ENCODE measurements around the gene DPP4. TPM values are rescaled to one million over a fixed set of nuclear protein-coding genes. Genes with fewer than 3 reads are reported as not detected.

The DPP4 gene
- total RNA-seq, 1 donor from 2014 or later, result 1.7 TPM

GRCh38 chr2:162037028-162037795, 36.8 kb downstream of the DPP4 start:
- TF ChIP-seq CTCF (IDR thresholded peaks at IDR 0.05), result no peak
- Histone ChIP-seq H3K27me3 (no peaks in the 10 kb centered on the region), H3K36me3 (no peaks in the 10 kb centered on the region), H3K27ac (no peak overlapping the region), H3K4me3 (no peak overlapping the region), H3K4me1 (no peaks in the 10 kb centered on the region), H3K9me3 (no peaks in the 10 kb centered on the region)
- intact Hi-C loops (cut with DNase I), result no loop called here
- DNase-seq (ENCODE audit: low spot score in 2 of 2), result no peak

GRCh38 chr2:162035981-162036380, 38.0 kb downstream of the DPP4 start:
- no peak for DNase-seq (ENCODE audit: low spot score in 2 of 2)
- H3K4me3 ChIP-seq, result no peak overlapping the region
- intact Hi-C loops (cut with DNase I), result no loop called here
- H3K9me3 ChIP-seq, result no peaks in the 10 kb centered on the region
- TF ChIP-seq CTCF (IDR thresholded peaks at IDR 0.05), result no peak
- H3K27ac ChIP-seq, result no peak overlapping the region
- H3K36me3 ChIP-seq, result no peaks in the 10 kb centered on the region
- H3K27me3 ChIP-seq, result no peaks in the 10 kb centered on the region
- no peaks in the 10 kb centered on the region for H3K4me1 ChIP-seq

GRCh38 chr2:162030363-162031190, 43.4 kb downstream of the DPP4 start:
- intact Hi-C loops (cut with DNase I), result no loop called here
- H3K27ac ChIP-seq, result no peak overlapping the region
- no peak for DNase-seq (ENCODE audit: low spot score in 2 of 2)
- no peak overlapping the region for H3K4me3 ChIP-seq
- no peaks in the 10 kb centered on the region for H3K9me3 ChIP-seq
- no peak for TF ChIP-seq CTCF (IDR thresholded peaks at IDR 0.05)
- H3K4me1 ChIP-seq, result no peaks in the 10 kb centered on the region
- H3K36me3 ChIP-seq, result no peaks in the 10 kb centered on the region
- H3K27me3 ChIP-seq, result no peaks in the 10 kb centered on the region

GRCh38 chr2:162029287-162029901, 44.6 kb downstream of the DPP4 start:
- no peak overlapping the region for H3K4me3 ChIP-seq
- no peaks in the 10 kb centered on the region for H3K36me3 ChIP-seq
- DNase-seq (ENCODE audit: low spot score in 2 of 2), result no peak
- no peaks in the 10 kb centered on the region for H3K27me3 ChIP-seq
- H3K9me3 ChIP-seq, result no peaks in the 10 kb centered on the region
- no peak overlapping the region for H3K27ac ChIP-seq
- no peaks in the 10 kb centered on the region for H3K4me1 ChIP-seq
- intact Hi-C loops (cut with DNase I), result no loop called here
- TF ChIP-seq CTCF (IDR thresholded peaks at IDR 0.05), result no peak

- no peak overlapping the region for H3K27ac ChIP-seq
- H3K9me3 ChIP-seq, result no peaks in the 10 kb centered on the region
- no peak overlapping the region for H3K4me3 ChIP-seq
- H3K36me3 ChIP-seq, result no peaks in the 10 kb centered on the region
- intact Hi-C loops (cut with DNase I), result no loop called here
- H3K4me1 ChIP-seq, result no peaks in the 10 kb centered on the region
- DNase-seq (ENCODE audit: low spot score in 2 of 2), result no peak
- H3K27me3 ChIP-seq, result no peaks in the 10 kb centered on the region
- TF ChIP-seq CTCF (IDR thresholded peaks at IDR 0.05), result no peak
These were observed 45.5 kb downstream of the DPP4 start for GRCh38 chr2:162028511-162028910.
